Testis (tissue), 2 donors: ENCODE results near the gene ODAPH.

Source experiments
- POLR2A ChIP-seq: fragments of 450-650 bp; IDR thresholded peaks from one replicate; pipeline ENCODE4 v1.6.1; 2017; ENCODE audit warnings: antibody characterized with exemption, mild to moderate bottlenecking, moderate library complexity
- TF ChIP-seq, protein P1 (sequence below), 3 experiments: fragments of 450-650 bp in 2 of 3; fragments of 200-600 bp in 1 of 3; sonication (generic) in 1 of 3; IDR thresholded peaks; one replicate each; pipeline ENCODE4 v1.5.1; 2016 to 2019; ENCODE audit warnings: antibody characterized with exemption in 3 of 3, mild to moderate bottlenecking in 2 of 3, moderate library complexity in 1 of 3

DNA sequence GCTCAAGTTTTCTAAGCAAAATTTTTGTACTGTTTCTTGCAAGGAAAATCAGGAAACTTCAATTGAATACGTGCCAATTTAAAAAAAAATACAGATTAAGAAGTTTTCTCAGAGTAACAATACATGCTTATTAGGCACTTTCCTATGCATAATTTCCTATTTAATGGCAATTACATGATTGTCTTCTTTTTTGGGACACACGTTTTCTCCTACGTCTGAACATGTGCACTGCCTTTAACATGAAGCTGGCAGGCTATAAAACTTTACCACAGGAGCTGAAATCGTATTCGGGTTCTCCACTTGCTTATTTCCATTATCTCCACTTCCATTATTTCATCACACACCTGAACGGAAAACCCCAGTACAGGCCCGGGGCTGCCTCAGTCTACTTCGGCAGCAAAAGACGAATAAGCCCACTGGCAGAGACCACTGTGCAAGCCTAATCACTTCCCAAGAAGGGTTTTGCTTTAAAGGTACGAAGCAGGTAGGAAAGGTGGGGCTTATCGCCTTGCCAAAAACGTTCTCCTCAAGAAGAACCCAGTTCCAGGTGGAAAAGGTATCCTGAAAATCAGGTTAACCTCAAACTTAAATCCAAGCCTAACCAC, 42.2 kb upstream of the ODAPH start:
- TF ChIP-seq, protein P1, sequence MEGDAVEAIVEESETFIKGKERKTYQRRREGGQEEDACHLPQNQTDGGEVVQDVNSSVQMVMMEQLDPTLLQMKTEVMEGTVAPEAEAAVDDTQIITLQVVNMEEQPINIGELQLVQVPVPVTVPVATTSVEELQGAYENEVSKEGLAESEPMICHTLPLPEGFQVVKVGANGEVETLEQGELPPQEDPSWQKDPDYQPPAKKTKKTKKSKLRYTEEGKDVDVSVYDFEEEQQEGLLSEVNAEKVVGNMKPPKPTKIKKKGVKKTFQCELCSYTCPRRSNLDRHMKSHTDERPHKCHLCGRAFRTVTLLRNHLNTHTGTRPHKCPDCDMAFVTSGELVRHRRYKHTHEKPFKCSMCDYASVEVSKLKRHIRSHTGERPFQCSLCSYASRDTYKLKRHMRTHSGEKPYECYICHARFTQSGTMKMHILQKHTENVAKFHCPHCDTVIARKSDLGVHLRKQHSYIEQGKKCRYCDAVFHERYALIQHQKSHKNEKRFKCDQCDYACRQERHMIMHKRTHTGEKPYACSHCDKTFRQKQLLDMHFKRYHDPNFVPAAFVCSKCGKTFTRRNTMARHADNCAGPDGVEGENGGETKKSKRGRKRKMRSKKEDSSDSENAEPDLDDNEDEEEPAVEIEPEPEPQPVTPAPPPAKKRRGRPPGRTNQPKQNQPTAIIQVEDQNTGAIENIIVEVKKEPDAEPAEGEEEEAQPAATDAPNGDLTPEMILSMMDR (IDR thresholded peaks at IDR 0.05) = no peak
- TF ChIP-seq POLR2A = no peak
